ENCODE results near the gene PAFAH1B2.

DNA sequence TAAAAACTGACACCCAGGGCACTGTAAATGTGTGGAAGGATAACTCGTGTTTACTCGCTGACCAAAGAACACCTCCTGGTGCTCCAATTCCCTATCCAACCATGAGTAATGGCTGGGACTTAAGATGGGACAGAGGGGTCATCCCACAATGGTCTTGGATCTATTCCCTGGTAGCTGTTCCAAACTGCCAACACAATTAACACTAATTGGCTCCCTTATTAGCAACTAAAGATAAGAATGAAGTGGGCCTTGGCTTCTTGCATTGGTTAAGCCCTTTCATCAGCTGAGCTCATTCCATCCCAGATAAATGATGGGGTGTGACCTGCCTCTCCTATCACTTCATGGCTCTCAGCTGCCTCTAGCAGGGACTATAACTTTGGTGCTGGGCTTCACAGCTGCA lies 44.4 kb upstream of the PAFAH1B2 start:
- TF ChIP-seq, protein P1, sequence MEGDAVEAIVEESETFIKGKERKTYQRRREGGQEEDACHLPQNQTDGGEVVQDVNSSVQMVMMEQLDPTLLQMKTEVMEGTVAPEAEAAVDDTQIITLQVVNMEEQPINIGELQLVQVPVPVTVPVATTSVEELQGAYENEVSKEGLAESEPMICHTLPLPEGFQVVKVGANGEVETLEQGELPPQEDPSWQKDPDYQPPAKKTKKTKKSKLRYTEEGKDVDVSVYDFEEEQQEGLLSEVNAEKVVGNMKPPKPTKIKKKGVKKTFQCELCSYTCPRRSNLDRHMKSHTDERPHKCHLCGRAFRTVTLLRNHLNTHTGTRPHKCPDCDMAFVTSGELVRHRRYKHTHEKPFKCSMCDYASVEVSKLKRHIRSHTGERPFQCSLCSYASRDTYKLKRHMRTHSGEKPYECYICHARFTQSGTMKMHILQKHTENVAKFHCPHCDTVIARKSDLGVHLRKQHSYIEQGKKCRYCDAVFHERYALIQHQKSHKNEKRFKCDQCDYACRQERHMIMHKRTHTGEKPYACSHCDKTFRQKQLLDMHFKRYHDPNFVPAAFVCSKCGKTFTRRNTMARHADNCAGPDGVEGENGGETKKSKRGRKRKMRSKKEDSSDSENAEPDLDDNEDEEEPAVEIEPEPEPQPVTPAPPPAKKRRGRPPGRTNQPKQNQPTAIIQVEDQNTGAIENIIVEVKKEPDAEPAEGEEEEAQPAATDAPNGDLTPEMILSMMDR (conservative IDR thresholded peaks at IDR 0.05; ENCODE audit: low read length): no peak
- no peak for TF ChIP-seq EZH2phosphoT487 (IDR thresholded peaks at IDR 0.05; ENCODE audit: borderline replicate concordance, low read depth, low read length)

Measured in OCI-LY7 (cell line).